ENCODE measurements around the gene BAIAP2. TPM values are rescaled to one million over a fixed set of nuclear protein-coding genes. Genes with fewer than 3 reads are reported as not detected.
A peak's percentile ranks its signal among the peaks of the same experiment; 100 is the strongest.

Gene BAIAP2
- total and polyA plus RNA-seq, 12 donors = 3.1 to 33.4 (median 14.6) TPM

GRCh38 chr17:81091774-81092517 is 57.0 kb downstream of the BAIAP2 start:
- intact Hi-C loops (cut with DNase I) = no loop called here
- no peaks in the 10 kb centered on the region for H3K27me3 ChIP-seq
- 81 to 93% (median 88%) methylated on average over 1 to 23 of the region's 23 CpGs for WGBS, 4 donors
- H3K9me3 ChIP-seq (replicated peaks in 1 of 3) = no peaks in the 10 kb centered on the region
- no peak overlapping the region for H3K4me3 ChIP-seq
- no peak for DNase-seq
- no peak for TF ChIP-seq POLR2A (IDR thresholded peaks at IDR 0.05)
- TF ChIP-seq, protein P1, sequence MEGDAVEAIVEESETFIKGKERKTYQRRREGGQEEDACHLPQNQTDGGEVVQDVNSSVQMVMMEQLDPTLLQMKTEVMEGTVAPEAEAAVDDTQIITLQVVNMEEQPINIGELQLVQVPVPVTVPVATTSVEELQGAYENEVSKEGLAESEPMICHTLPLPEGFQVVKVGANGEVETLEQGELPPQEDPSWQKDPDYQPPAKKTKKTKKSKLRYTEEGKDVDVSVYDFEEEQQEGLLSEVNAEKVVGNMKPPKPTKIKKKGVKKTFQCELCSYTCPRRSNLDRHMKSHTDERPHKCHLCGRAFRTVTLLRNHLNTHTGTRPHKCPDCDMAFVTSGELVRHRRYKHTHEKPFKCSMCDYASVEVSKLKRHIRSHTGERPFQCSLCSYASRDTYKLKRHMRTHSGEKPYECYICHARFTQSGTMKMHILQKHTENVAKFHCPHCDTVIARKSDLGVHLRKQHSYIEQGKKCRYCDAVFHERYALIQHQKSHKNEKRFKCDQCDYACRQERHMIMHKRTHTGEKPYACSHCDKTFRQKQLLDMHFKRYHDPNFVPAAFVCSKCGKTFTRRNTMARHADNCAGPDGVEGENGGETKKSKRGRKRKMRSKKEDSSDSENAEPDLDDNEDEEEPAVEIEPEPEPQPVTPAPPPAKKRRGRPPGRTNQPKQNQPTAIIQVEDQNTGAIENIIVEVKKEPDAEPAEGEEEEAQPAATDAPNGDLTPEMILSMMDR (IDR thresholded peaks at IDR 0.05) = no peak
- H3K4me1 ChIP-seq (replicated peaks in 1 of 2) = peaks cover 4 to 28% of the 10 kb centered on the region in 2 donors
- peaks cover 0 to 13% of the 10 kb centered on the region in 2 donors for H3K36me3 ChIP-seq (replicated peaks in 1 of 2)
- H3K27ac ChIP-seq = peak overlapping the region in 1 of 5 donors; percentile 38

GRCh38 chr17:81092518-81093095 is 57.7 kb downstream of the BAIAP2 start:
- Histone ChIP-seq H3K27me3 (no peaks in the 10 kb centered on the region), H3K4me1 (replicated peaks in 1 of 2) (peaks cover 11 to 34% of the 10 kb centered on the region in 2 donors), H3K4me3 (no peak overlapping the region), H3K36me3 (replicated peaks in 1 of 2) (peaks cover 0 to 10% of the 10 kb centered on the region in 2 donors), H3K9me3 (replicated peaks in 1 of 3) (no peaks in the 10 kb centered on the region), H3K27ac (peak overlapping the region in 1 of 5 donors; percentile 38)
- WGBS, 4 donors = 85 to 93% (median 90%) methylated on average over 11 to 24 of the region's 24 CpGs
- TF ChIP-seq POLR2A (IDR thresholded peaks at IDR 0.05) = no peak
- TF ChIP-seq, protein P1 (IDR thresholded peaks at IDR 0.05) = no peak
- intact Hi-C loops (cut with DNase I) = no loop called here
- no peak for DNase-seq

- no peak for DNase-seq
- WGBS, 4 donors = 83 to 94% (median 88%) methylated on average over 17 to 21 of the region's 21 CpGs
- Histone ChIP-seq H3K9me3 (replicated peaks in 1 of 3) (no peaks in the 10 kb centered on the region), H3K36me3 (replicated peaks in 1 of 2) (no peaks in the 10 kb centered on the region), H3K27me3 (no peaks in the 10 kb centered on the region), H3K27ac (peak overlapping the region in 3 of 5 donors; percentile 55 to 93 (median 92)), H3K4me3 (no peak overlapping the region), H3K4me1 (replicated peaks in 1 of 2) (peaks cover 16 to 38% of the 10 kb centered on the region in 2 donors)
- intact Hi-C loops (cut with DNase I) = no loop called here
- no peak for TF ChIP-seq POLR2A (IDR thresholded peaks at IDR 0.05)
- TF ChIP-seq, protein P1 (IDR thresholded peaks at IDR 0.05) = no peak
Measured at GRCh38 chr17:81093619-81094508, 58.9 kb downstream of the BAIAP2 start.
